Keratinocyte (primary cell): ENCODE data around the gene ANGPTL4. TPM values are rescaled to one million over a fixed set of nuclear protein-coding genes. Genes with fewer than 3 reads are reported as not detected.

Experiments
- DNase-seq: peaks from one replicate; pipeline ENCODE4 v3.0.0-alpha.2; 2011; ENCODE audit warnings: low read depth, missing footprints, low spot score
- FAIRE-seq: peaks from 2 replicates; lab custom pipeline; 2011; peaks lifted over from hg19 to GRCh38; lab: Jason Lieb, UNC
- H2AFZ ChIP-seq: 2 replicates; pipeline ENCODE4 v1.6.0; 2012; ENCODE audit warnings: low read length, control low read depth, inconsistent platforms; ENCODE audit not compliant: control insufficient read depth
- H3K27ac ChIP-seq: 2 replicates; pipeline ENCODE4 v1.5.1; 2011; ENCODE audit warnings: low read length; ENCODE audit not compliant: control insufficient read depth, insufficient read depth
- H3K27me3 ChIP-seq: 3 replicates; pipeline ENCODE4 v1.6.0; 2011; ENCODE audit warnings: low read length; ENCODE audit not compliant: control insufficient read depth, insufficient read depth; ENCODE audit errors: extremely low read depth
- H3K36me3 ChIP-seq, 2 experiments: 2 replicates in 1 of 2; 3 replicates in 1 of 2; pipeline ENCODE4 v1.5.1; 2011; ENCODE audit warnings: low read length in 2 of 2, mild to moderate bottlenecking in 1 of 2; ENCODE audit not compliant: control insufficient read depth in 2 of 2, insufficient read depth in 2 of 2; ENCODE audit errors: extremely low read depth in 1 of 2
- H3K4me1 ChIP-seq: 3 replicates; pipeline ENCODE4 v1.5.1; 2011; ENCODE audit warnings: low read length; ENCODE audit not compliant: control insufficient read depth, insufficient read depth; ENCODE audit errors: extremely low read depth
- H3K4me2 ChIP-seq: 3 replicates; pipeline ENCODE4 v1.6.0; 2011; ENCODE audit warnings: low read depth, low read length; ENCODE audit not compliant: control insufficient read depth, insufficient read depth; ENCODE audit errors: extremely low read depth
- H3K4me3 ChIP-seq, 3 experiments: fragments of 200-600 bp in 1 of 3; sonication (generic) in 1 of 3; 2 replicates in 2 of 3; 3 replicates in 1 of 3; pipeline ENCODE4 v1.5.1; 2011 to 2016; ENCODE audit warnings: low read length in 3 of 3, mild to moderate bottlenecking in 3 of 3, control low read depth in 2 of 3, inconsistent platforms in 1 of 3, low read depth in 1 of 3, mixed read lengths in 1 of 3, mixed run types in 1 of 3, moderate library complexity in 1 of 3; ENCODE audit not compliant: control insufficient read depth in 2 of 3, insufficient read depth in 2 of 3; ENCODE audit errors: extremely low read depth in 1 of 3
- H3K79me2 ChIP-seq: 2 replicates; pipeline ENCODE4 v1.6.0; 2012; ENCODE audit warnings: low read length; ENCODE audit not compliant: control insufficient read depth, insufficient read depth
- H3K9ac ChIP-seq: 3 replicates; pipeline ENCODE4 v1.6.0; 2011; ENCODE audit warnings: low read length; ENCODE audit not compliant: control insufficient read depth, insufficient read depth; ENCODE audit errors: extremely low read depth
- H3K9me1 ChIP-seq: 3 replicates; pipeline ENCODE4 v1.6.0; 2011; ENCODE audit warnings: low read length; ENCODE audit not compliant: control insufficient read depth, insufficient read depth; ENCODE audit errors: extremely low read depth
- H3K9me3 ChIP-seq: 2 replicates; pipeline ENCODE4 v1.5.1; 2012; ENCODE audit warnings: low read depth, low read length; ENCODE audit not compliant: control insufficient read depth
- H4K20me1 ChIP-seq: 3 replicates; pipeline ENCODE4 v1.6.0; 2011; ENCODE audit warnings: low read length; ENCODE audit not compliant: control insufficient read depth, insufficient read depth; ENCODE audit errors: extremely low read depth
- EZH2 ChIP-seq: IDR thresholded peaks from one replicate; pipeline ENCODE4 v1.6.1; 2012; ENCODE audit warnings: inconsistent platforms, mild to moderate bottlenecking, low read length, moderate library complexity
- dilution Hi-C: fragments of 300-500 bp; cut with MboI; formaldehyde crosslinking; loops from one replicate; pipeline ENCODE4 v1.7.0; 2020; ENCODE audit warnings: low sequenced_read_pairs; ENCODE audit not compliant: extremely low pct_ligation_motif_present
- polyA plus RNA-seq, 5 experiments: library from polyadenylated mRNA; depleted of rRNA in 3 of 5; stranded (reverse) in 3 of 5; stranded (forward) in 1 of 5; unstranded in 1 of 5; fragments of >200 nt; gene quantifications; 1 replicate in 1 of 5; 2 replicates in 3 of 5; 3 replicates in 1 of 5; pipeline versions ENCODE4 v1.2.1 to v1.2.3, GENCODE V29; 2011 to 2012; ENCODE audit warnings: missing spikeins in 2 of 5, low read depth in 1 of 5, low replicate concordance in 1 of 5
- TF ChIP-seq, protein P1 (sequence below), 3 experiments: IDR thresholded peaks in 1 of 3; conservative IDR thresholded peaks in 1 of 3; optimal IDR thresholded peaks in 1 of 3; 2 replicates in 2 of 3; 3 replicates in 1 of 3; pipeline versions ENCODE3 to v1.5.1; 2011; ENCODE audit warnings: low read length in 3 of 3, mild to moderate bottlenecking in 3 of 3, moderate library complexity in 2 of 3, control low read depth in 1 of 3, inconsistent platforms in 1 of 3; ENCODE audit not compliant: insufficient read depth in 2 of 3; ENCODE audit errors: extremely low read depth in 1 of 3

ANGPTL4 gene
- polyA plus RNA-seq, 1 donor (not counting 4 experiments of a cell fraction or from before 2014, with no cell fraction given): 102 TPM

DNA sequence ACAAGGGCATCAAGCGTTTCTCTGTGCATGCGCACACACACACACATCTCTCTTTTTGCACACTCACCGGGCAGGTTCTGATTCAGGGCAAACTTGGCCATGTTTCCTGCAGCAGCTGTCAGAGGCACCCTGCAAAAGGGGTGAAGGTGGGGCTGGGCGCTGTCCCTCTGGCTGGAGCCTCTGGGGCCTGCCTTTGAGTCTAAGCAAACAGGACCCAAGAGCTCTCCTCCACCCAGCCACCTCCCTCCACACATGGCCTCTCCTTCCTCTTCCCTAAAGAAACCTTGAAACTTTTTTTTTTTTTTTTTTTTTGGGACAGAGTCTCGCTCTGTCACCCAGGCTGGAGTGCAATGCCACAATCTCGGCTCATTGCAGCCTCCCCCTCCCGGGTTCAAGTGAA, 26.2 kb upstream of the ANGPTL4 start:
- dilution Hi-C loops: no loop called here
- Histone ChIP-seq H4K20me1 (no peaks in the 10 kb centered on the region), H3K4me3 (no peak overlapping the region), H3K79me2 (no peaks in the 10 kb centered on the region), H3K27ac (no peak overlapping the region), H3K9me3 (no peaks in the 10 kb centered on the region), H3K4me2 (no peak overlapping the region), H3K27me3 (peaks cover 24% of the 10 kb centered on the region), H3K36me3 (no peaks in the 10 kb centered on the region), H3K9me1 (no peaks in the 10 kb centered on the region), H3K9ac (no peak overlapping the region), H3K4me1 (peaks cover 4% of the 10 kb centered on the region), H2AFZ (no peak overlapping the region)
- FAIRE-seq (no peak), DNase-seq (no peak)
- TF ChIP-seq, protein P1, sequence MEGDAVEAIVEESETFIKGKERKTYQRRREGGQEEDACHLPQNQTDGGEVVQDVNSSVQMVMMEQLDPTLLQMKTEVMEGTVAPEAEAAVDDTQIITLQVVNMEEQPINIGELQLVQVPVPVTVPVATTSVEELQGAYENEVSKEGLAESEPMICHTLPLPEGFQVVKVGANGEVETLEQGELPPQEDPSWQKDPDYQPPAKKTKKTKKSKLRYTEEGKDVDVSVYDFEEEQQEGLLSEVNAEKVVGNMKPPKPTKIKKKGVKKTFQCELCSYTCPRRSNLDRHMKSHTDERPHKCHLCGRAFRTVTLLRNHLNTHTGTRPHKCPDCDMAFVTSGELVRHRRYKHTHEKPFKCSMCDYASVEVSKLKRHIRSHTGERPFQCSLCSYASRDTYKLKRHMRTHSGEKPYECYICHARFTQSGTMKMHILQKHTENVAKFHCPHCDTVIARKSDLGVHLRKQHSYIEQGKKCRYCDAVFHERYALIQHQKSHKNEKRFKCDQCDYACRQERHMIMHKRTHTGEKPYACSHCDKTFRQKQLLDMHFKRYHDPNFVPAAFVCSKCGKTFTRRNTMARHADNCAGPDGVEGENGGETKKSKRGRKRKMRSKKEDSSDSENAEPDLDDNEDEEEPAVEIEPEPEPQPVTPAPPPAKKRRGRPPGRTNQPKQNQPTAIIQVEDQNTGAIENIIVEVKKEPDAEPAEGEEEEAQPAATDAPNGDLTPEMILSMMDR (optimal IDR thresholded peaks at IDR 0.05 in 1 of 3, IDR thresholded peaks at IDR 0.05 in 1 of 3, conservative IDR thresholded peaks at IDR 0.05 in 1 of 3; ENCODE audit: extremely low read depth in 1 of 3, insufficient read depth in 2 of 3, low read length in 3 of 3): no peak
- no peak for TF ChIP-seq EZH2

DNA sequence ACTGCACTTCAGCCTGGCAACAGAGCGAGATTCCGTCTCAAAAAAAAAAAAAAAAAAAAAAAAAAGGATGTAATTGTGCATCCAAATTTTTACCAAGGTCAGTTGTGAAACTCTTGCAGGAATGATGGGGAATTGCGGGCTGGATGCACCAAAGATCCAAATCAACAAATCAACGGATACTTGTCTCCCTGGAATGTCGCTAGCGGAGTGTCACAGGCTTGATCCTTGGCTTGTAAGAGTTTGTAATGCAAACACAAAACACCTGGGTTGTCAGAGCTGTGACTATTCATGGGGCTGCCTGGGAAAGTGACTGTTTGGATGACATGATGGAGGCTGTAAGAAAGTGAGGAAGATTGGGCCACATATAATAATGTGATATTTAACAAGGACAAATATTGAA, 25.1 kb upstream of the ANGPTL4 start:
- H3K4me3 ChIP-seq: no peak overlapping the region
- H4K20me1 ChIP-seq: no peaks in the 10 kb centered on the region
- H3K4me1 ChIP-seq: peaks cover 4% of the 10 kb centered on the region
- H3K27me3 ChIP-seq: peaks cover 17% of the 10 kb centered on the region
- FAIRE-seq: no peak
- H3K9me1 ChIP-seq: no peaks in the 10 kb centered on the region
- H3K4me2 ChIP-seq: no peak overlapping the region
- H3K27ac ChIP-seq: no peak overlapping the region
- DNase-seq: no peak
- H3K9me3 ChIP-seq: no peaks in the 10 kb centered on the region
- TF ChIP-seq EZH2: no peak
- TF ChIP-seq, protein P1 (optimal IDR thresholded peaks at IDR 0.05 in 1 of 3, IDR thresholded peaks at IDR 0.05 in 1 of 3, conservative IDR thresholded peaks at IDR 0.05 in 1 of 3; ENCODE audit: extremely low read depth in 1 of 3, insufficient read depth in 2 of 3, low read length in 3 of 3): no peak
- H3K36me3 ChIP-seq: no peaks in the 10 kb centered on the region
- H3K79me2 ChIP-seq: no peaks in the 10 kb centered on the region
- dilution Hi-C loops: no loop called here
- no peak overlapping the region for H2AFZ ChIP-seq
- H3K9ac ChIP-seq: no peak overlapping the region
